OCI-LY1 (cell line): Measurements from ENCODE around the gene ACRBP.

ENCODE experiments used
- CTCF ChIP-seq: fragments of 200-600 bp; sonication (generic), shearing (Covaris generic); IDR thresholded peaks from 2 replicates; pipeline ENCODE4 v1.5.1; 2017; ENCODE audit warnings: mild to moderate bottlenecking, antibody characterized with exemption, low read length, moderate library complexity, mixed read lengths
- EZH2 ChIP-seq: fragments of 200-600 bp; sonication (generic), shearing (Covaris generic); IDR thresholded peaks from 2 replicates; pipeline ENCODE4 v1.8.0; 2017; ENCODE audit warnings: borderline replicate concordance, mixed run types, mild to moderate bottlenecking, antibody characterized with exemption, low read length, moderate library complexity, mixed read lengths

GRCh38 chr12:6626654-6627283 lies 20.5 kb downstream of the ACRBP start:
- TF ChIP-seq CTCF = no peak
- TF ChIP-seq EZH2 = no peak
